SK-N-SH (cell line): ENCODE data around the gene FRAT2. TPM values are rescaled to one million over a fixed set of nuclear protein-coding genes. Genes with fewer than 3 reads are reported as not detected.

Experiments used
- CTCF ChIA-PET: fragments of 300-600, 350-600 bp; formaldehyde crosslinking; extraction: SDS; loops from one replicate; lab custom pipeline; 2021; lab: Yijun Ruan, JAX
- POLR2A ChIA-PET: fragments of 350-600 bp; sonication (Branson Sonifier 250); formaldehyde crosslinking; extraction: SDS; loops from one replicate; lab custom pipeline; 2020; ENCODE audit warnings: antibody characterized with exemption, inconsistent platforms; lab: Yijun Ruan, JAX
- DNase-seq: peaks from one replicate; pipeline ENCODE4 v3.0.0; 2012
- H2AFZ ChIP-seq: fragments of 200-600 bp; sonication (generic); 2 replicates; pipeline ENCODE4 v1.8.1; 2016; ENCODE audit warnings: antibody characterized with exemption, mild to moderate bottlenecking, low read depth
- H3F3A ChIP-seq: fragments of 200-600 bp; sonication (generic); replicated peaks from 2 replicates; pipeline ENCODE3; 2016; ENCODE audit warnings: antibody characterized with exemption, mild to moderate bottlenecking; ENCODE audit not compliant: insufficient read depth
- H3K27ac ChIP-seq, 2 experiments: fragments of 200-500 bp in 1 of 2; fragments of 200-600 bp in 1 of 2; sonication (Bioruptor generic) in 1 of 2; sonication (generic), shearing (Covaris generic) in 1 of 2; 2 replicates each; pipeline versions ENCODE4 v1.5.1 to v1.6.1; 2014 to 2016; ENCODE audit warnings: low read depth in 2 of 2, inconsistent platforms in 1 of 2, low read length in 1 of 2, mild to moderate bottlenecking in 1 of 2, mixed read lengths in 1 of 2
- H3K27me3 ChIP-seq: fragments of 200-600 bp; sonication (generic), shearing (Covaris generic); 2 replicates; pipeline ENCODE4 v1.6.1; 2016; ENCODE audit warnings: mixed run types; ENCODE audit not compliant: insufficient read depth
- H3K36me3 ChIP-seq, 2 experiments: fragments of 200-500 bp in 1 of 2; fragments of 200-600 bp in 1 of 2; sonication (Bioruptor generic) in 1 of 2; sonication (generic) in 1 of 2; replicated peaks in 1 of 2; 2 replicates each; pipeline versions ENCODE3 to v1.5.1; 2014 to 2016; ENCODE audit warnings: low read length in 1 of 2, mild to moderate bottlenecking in 1 of 2; ENCODE audit not compliant: insufficient read depth in 2 of 2, control insufficient read depth in 1 of 2
- H3K4me1 ChIP-seq, 2 experiments: fragments of 200-500 bp in 1 of 2; fragments of 200-600 bp in 1 of 2; sonication (Bioruptor generic) in 1 of 2; sonication (generic), shearing (Covaris generic) in 1 of 2; 2 replicates each; pipeline versions ENCODE4 v1.5.1 to v1.6.1; 2014 to 2016; ENCODE audit warnings: low read depth in 1 of 2, low read length in 1 of 2, mixed run types in 1 of 2; ENCODE audit not compliant: insufficient read depth in 2 of 2, control insufficient read depth in 1 of 2
- H3K4me2 ChIP-seq: fragments of 200-600 bp; sonication (generic), shearing (Covaris generic); 2 replicates; pipeline ENCODE4 v1.6.1; 2017; ENCODE audit warnings: mixed run types
- H3K4me3 ChIP-seq, 2 experiments: fragments of 200-500 bp in 1 of 2; fragments of 200-600 bp in 1 of 2; sonication (Bioruptor generic) in 1 of 2; sonication (generic), shearing (Covaris generic) in 1 of 2; 2 replicates each; pipeline versions ENCODE4 v1.5.1 to v1.8.1; 2014 to 2016; ENCODE audit warnings: low read depth in 2 of 2, inconsistent platforms in 1 of 2, low read length in 1 of 2, mild to moderate bottlenecking in 1 of 2, mixed read lengths in 1 of 2, moderate library complexity in 1 of 2
- H3K79me2 ChIP-seq: fragments of 200-600 bp; sonication (generic); 2 replicates; pipeline ENCODE4 v1.8.1; 2017; ENCODE audit warnings: mild to moderate bottlenecking; ENCODE audit not compliant: insufficient read depth
- H3K9ac ChIP-seq: fragments of 200-600 bp; sonication (generic); 2 replicates; pipeline ENCODE4 v1.6.1; 2017; ENCODE audit warnings: mixed run types
- H3K9me2 ChIP-seq: fragments of 200-600 bp; sonication (generic); 2 replicates; pipeline ENCODE4 v1.6.1; 2017; ENCODE audit warnings: mixed run types
- H3K9me3 ChIP-seq: fragments of 200-600 bp; sonication (generic); 2 replicates; pipeline ENCODE4 v1.6.1; 2017; ENCODE audit warnings: mixed run types, mild to moderate bottlenecking, moderate library complexity
- H4K20me1 ChIP-seq: fragments of 200-600 bp; sonication (generic); 2 replicates; pipeline ENCODE4 v1.6.1; 2017; ENCODE audit warnings: mild to moderate bottlenecking, mixed run types; ENCODE audit not compliant: insufficient read depth
- EZH2phosphoT487 ChIP-seq: fragments of 200-600 bp; sonication (generic); IDR thresholded peaks from 2 replicates; pipeline ENCODE4 v1.6.1; 2017; ENCODE audit warnings: low read depth, mixed run types, mild to moderate bottlenecking, antibody characterized with exemption, moderate library complexity, borderline replicate concordance
- GATA2 ChIP-seq: sonication (generic); formaldehyde crosslinking; IDR thresholded peaks from 2 replicates; pipeline ENCODE4 v1.5.0; 2020; ENCODE audit warnings: mild to moderate bottlenecking, missing genetic modification reagents
- MEF2A ChIP-seq: IDR thresholded peaks from 2 replicates; pipeline ENCODE4 v1.4.0; 2012; ENCODE audit warnings: low read depth, borderline replicate concordance
- NFIC ChIP-seq: IDR thresholded peaks from 2 replicates; pipeline ENCODE4 v1.4.0; 2012; ENCODE audit warnings: borderline replicate concordance
- RAD21 ChIP-seq: IDR thresholded peaks from 2 replicates; pipeline ENCODE4 v1.6.1; 2012; ENCODE audit warnings: mild to moderate bottlenecking, low read length
- RCOR1 ChIP-seq: fragments of 150-350 bp; IDR thresholded peaks from 2 replicates; pipeline ENCODE4 v1.6.1; 2017; ENCODE audit warnings: antibody characterized with exemption, low read length
- SMC3 ChIP-seq: IDR thresholded peaks from 2 replicates; pipeline ENCODE4 v1.6.1; 2012; ENCODE audit warnings: low read depth, low read length, improper control_type of control experiment
- TEAD4 ChIP-seq: IDR thresholded peaks from 2 replicates; pipeline ENCODE4 v1.4.0; 2012; ENCODE audit warnings: mild to moderate bottlenecking, borderline replicate concordance; ENCODE audit not compliant: insufficient read depth
- YY1 ChIP-seq: IDR thresholded peaks from 2 replicates; pipeline ENCODE4 v1.4.0; 2012; ENCODE audit warnings: low read depth, mild to moderate bottlenecking
- WGBS: methylation state at CpG from one replicate; pipeline ENCODE4 v1.1.6; 2017; ENCODE audit warnings: low lambda C conversion rate; 5-methylcytosine and 5-hydroxymethylcytosine counted together
- polyA plus RNA-seq, 3 experiments: library from polyadenylated mRNA; depleted of rRNA; stranded (reverse); fragments of >200 nt; gene quantifications; 2 replicates each; pipeline ENCODE4 v1.2.3, GENCODE V29; 2012
- TF ChIP-seq, protein P1 (sequence below): IDR thresholded peaks from 2 replicates; pipeline ENCODE4 v1.6.1; 2012; ENCODE audit warnings: mild to moderate bottlenecking, low read depth, low read length, moderate library complexity
- TF ChIP-seq, protein P2 (sequence below): fragments of 150-350 bp; IDR thresholded peaks from 2 replicates; pipeline ENCODE4 v1.6.1; 2016; ENCODE audit warnings: mild to moderate bottlenecking, low read depth, low read length
- TF ChIP-seq, protein P3 (sequence below): IDR thresholded peaks from 2 replicates; pipeline ENCODE4 v1.4.0; 2012; ENCODE audit warnings: low read depth, borderline replicate concordance

Gene FRAT2
- polyA plus RNA-seq, 1 of the 3 experiments (the other 2 are of a cell fraction) = 2.4 TPM

DNA sequence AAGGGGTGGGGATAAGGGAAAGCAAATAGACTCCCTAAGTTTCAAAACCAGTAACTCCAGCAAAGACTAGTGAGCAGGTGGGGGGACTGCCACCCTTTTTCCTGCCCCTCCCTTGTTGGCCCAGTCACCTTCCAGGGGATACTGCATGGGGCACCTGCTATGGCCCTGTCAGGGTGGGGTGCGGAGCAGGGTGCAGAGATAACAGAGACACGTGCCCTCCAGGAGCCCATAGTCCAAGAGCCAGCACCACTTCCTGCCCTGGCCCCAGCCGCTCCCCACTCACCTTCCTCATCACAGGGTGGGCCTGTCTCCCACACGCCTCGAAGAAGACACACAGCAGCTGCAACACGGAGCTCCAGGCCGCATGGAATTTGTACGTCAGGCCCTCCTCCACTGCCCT lies 46.0 kb upstream of the FRAT2 start (continued):
- TF ChIP-seq, protein P1, sequence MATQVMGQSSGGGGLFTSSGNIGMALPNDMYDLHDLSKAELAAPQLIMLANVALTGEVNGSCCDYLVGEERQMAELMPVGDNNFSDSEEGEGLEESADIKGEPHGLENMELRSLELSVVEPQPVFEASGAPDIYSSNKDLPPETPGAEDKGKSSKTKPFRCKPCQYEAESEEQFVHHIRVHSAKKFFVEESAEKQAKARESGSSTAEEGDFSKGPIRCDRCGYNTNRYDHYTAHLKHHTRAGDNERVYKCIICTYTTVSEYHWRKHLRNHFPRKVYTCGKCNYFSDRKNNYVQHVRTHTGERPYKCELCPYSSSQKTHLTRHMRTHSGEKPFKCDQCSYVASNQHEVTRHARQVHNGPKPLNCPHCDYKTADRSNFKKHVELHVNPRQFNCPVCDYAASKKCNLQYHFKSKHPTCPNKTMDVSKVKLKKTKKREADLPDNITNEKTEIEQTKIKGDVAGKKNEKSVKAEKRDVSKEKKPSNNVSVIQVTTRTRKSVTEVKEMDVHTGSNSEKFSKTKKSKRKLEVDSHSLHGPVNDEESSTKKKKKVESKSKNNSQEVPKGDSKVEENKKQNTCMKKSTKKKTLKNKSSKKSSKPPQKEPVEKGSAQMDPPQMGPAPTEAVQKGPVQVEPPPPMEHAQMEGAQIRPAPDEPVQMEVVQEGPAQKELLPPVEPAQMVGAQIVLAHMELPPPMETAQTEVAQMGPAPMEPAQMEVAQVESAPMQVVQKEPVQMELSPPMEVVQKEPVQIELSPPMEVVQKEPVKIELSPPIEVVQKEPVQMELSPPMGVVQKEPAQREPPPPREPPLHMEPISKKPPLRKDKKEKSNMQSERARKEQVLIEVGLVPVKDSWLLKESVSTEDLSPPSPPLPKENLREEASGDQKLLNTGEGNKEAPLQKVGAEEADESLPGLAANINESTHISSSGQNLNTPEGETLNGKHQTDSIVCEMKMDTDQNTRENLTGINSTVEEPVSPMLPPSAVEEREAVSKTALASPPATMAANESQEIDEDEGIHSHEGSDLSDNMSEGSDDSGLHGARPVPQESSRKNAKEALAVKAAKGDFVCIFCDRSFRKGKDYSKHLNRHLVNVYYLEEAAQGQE = no peak
- TF ChIP-seq MEF2A (no peak), TEAD4 (no peak), GATA2 (no peak), SMC3 (no peak)
- TF ChIP-seq, protein P2, sequence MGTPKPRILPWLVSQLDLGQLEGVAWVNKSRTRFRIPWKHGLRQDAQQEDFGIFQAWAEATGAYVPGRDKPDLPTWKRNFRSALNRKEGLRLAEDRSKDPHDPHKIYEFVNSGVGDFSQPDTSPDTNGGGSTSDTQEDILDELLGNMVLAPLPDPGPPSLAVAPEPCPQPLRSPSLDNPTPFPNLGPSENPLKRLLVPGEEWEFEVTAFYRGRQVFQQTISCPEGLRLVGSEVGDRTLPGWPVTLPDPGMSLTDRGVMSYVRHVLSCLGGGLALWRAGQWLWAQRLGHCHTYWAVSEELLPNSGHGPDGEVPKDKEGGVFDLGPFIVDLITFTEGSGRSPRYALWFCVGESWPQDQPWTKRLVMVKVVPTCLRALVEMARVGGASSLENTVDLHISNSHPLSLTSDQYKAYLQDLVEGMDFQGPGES = no peak
- TF ChIP-seq, protein P3, sequence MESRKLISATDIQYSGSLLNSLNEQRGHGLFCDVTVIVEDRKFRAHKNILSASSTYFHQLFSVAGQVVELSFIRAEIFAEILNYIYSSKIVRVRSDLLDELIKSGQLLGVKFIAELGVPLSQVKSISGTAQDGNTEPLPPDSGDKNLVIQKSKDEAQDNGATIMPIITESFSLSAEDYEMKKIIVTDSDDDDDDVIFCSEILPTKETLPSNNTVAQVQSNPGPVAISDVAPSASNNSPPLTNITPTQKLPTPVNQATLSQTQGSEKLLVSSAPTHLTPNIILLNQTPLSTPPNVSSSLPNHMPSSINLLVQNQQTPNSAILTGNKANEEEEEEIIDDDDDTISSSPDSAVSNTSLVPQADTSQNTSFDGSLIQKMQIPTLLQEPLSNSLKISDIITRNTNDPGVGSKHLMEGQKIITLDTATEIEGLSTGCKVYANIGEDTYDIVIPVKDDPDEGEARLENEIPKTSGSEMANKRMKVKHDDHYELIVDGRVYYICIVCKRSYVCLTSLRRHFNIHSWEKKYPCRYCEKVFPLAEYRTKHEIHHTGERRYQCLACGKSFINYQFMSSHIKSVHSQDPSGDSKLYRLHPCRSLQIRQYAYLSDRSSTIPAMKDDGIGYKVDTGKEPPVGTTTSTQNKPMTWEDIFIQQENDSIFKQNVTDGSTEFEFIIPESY = no peak
- TF ChIP-seq, all 33 proteins: peak for 0

DNA sequence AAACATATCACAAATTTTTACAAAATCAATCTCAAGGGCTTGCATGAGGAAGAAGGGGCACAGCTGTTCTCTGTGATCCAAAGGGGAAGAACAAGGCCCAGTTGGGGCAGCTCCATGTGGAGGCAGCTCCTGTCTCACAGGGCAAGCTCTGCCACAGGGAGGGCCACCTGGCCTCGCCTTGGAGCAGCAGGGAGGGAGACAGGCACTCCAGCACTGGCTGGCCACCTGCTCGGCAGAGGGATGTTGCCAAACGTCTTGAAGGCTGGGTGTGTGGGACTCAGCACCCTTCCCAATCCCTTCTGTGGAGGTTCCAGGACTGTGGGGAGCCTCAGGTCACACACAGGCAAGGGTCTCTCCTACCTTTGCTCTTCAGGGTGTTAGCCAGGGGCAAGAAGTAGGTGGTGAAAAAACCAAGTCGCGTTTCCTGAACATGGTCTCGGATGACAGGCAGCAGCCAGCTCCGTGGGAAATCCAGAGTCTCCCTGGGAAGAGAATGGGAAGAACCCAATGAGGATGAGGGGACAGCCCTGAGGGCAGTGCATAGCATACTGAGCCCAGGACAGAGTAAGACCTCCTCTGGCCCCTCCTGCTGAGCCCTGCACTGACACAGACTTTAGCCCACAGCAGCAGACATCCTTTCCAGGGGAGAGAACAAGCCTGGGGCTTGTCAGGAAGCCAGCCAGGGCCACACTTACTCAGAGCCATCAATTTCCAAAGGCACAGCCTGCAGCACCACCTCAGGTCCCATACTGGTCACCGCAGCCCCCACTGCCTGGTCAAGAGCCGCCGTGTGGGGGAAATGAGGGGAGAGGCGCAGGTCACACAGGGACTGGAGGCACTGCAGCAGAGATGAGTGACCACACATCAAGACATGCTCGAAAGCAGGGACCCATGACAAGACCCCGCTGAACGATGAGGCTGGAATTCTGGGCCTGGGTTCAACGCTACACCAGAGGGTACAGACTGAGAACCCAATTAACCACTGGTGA lies 44.7 kb upstream of the FRAT2 start:
- ChIA-PET POLR2A (no interaction called here), CTCF (no interaction called here)
- 93% methylated on average over 14 of the region's 15 CpGs for WGBS
- H2AFZ ChIP-seq = no peak overlapping the region
- no peak overlapping the region for H3K27ac ChIP-seq
- no peaks in the 10 kb centered on the region for H3K9me3 ChIP-seq
- H3K79me2 ChIP-seq = no peaks in the 10 kb centered on the region
- H3F3A ChIP-seq = no peaks in the 10 kb centered on the region
- no peaks in the 10 kb centered on the region for H3K27me3 ChIP-seq
- H3K4me1 ChIP-seq = no peaks in the 10 kb centered on the region
- H3K9me2 ChIP-seq = no peaks in the 10 kb centered on the region
- no peak overlapping the region for H3K4me3 ChIP-seq
- no peak for DNase-seq
- no peak overlapping the region for H3K4me2 ChIP-seq
- TF ChIP-seq RCOR1 (no peak), EZH2phosphoT487 (no peak), NFIC (no peak), SMC3 (no peak), GATA2 (no peak), RAD21 (no peak), YY1 (no peak)
- H3K36me3 ChIP-seq = peaks cover 15 to 49% of the 10 kb centered on the region in 2 experiments
- no peaks in the 10 kb centered on the region for H4K20me1 ChIP-seq
- H3K9ac ChIP-seq = no peak overlapping the region
